NCI-H2227 (cell line): ENCODE results near the gene TGFB3.
A peak's percentile ranks its signal among the peaks of the same experiment; 100 is the strongest.
"Not testable (repeated sequence)": the region's sequence is repeated elsewhere in the genome, so short reads cannot be mapped to it uniquely, and the experiment has no call there.

Experiments used
- DNase-seq: peaks from one replicate; lab custom pipeline; 2025; ENCODE audit not compliant: unreplicated experiment; lab: John Stamatoyannopoulos, UW

Gene TGFB3

GRCh38 chr14:75961662-75962061, 20.1 kb downstream of the TGFB3 start:
- no peak for DNase-seq

GRCh38 chr14:75960231-75960630, 21.6 kb downstream of the TGFB3 start:
- DNase-seq, result no peak

GRCh38 chr14:75959031-75959430, 22.8 kb downstream of the TGFB3 start:
- no peak for DNase-seq

- no peak for DNase-seq
These were observed 29.3 kb downstream of the TGFB3 start for GRCh38 chr14:75952489-75952888.

GRCh38 chr14:75946785-75947184, 35.0 kb downstream of the TGFB3 start:
- DNase-seq, result no peak

- no peak for DNase-seq
These were observed 37.1 kb downstream of the TGFB3 start for GRCh38 chr14:75944607-75945241.

GRCh38 chr14:75941030-75941429, 40.8 kb downstream of the TGFB3 start:
- no peak for DNase-seq

- no peak for DNase-seq
These were observed 42.6 kb downstream of the TGFB3 start for GRCh38 chr14:75939200-75939599.

- DNase-seq, result peak; percentile 93
These were observed 46.7 kb downstream of the TGFB3 start for GRCh38 chr14:75934998-75935628.

GRCh38 chr14:75933712-75934296, 48.0 kb downstream of the TGFB3 start:
- DNase-seq, result no peak

- DNase-seq, result no peak
These were observed 53.1 kb downstream of the TGFB3 start for GRCh38 chr14:75928690-75929181.

GRCh38 chr14:75927564-75928087, 54.2 kb downstream of the TGFB3 start:
- DNase-seq, result no peak

- no peak for DNase-seq
These were observed 55.2 kb downstream of the TGFB3 start for GRCh38 chr14:75926431-75927115.

GRCh38 chr14:75925141-75925840, 56.5 kb downstream of the TGFB3 start:
- not testable (repeated sequence) for DNase-seq

GRCh38 chr14:75920421-75920820, 61.4 kb downstream of the TGFB3 start:
- not testable (repeated sequence) for DNase-seq

- DNase-seq, result no peak
These were observed 63.9 kb downstream of the TGFB3 start for GRCh38 chr14:75917946-75918335.

- no peak for DNase-seq
These were observed 64.4 kb downstream of the TGFB3 start for GRCh38 chr14:75917322-75917945.

GRCh38 chr14:75915045-75915444, 66.8 kb downstream of the TGFB3 start:
- DNase-seq, result no peak

GRCh38 chr14:75913183-75913582, 68.6 kb downstream of the TGFB3 start:
- DNase-seq, result no peak

GRCh38 chr14:75911883-75912282, 69.9 kb downstream of the TGFB3 start:
- peak; percentile 82 for DNase-seq
